Activated CD4-positive, alpha-beta T cell treated with anti-CD3 and anti-CD28 coated beads, Interleukin-10, Interleukin-2, amounts not matched to agents 100 ng/mL and 50 ng/mL, durations not matched to agents 16 hours and 8 hours (primary cell): Measurements from ENCODE around the gene C10orf67.
"Not testable (repeated sequence)": the region's sequence is repeated elsewhere in the genome, so short reads cannot be mapped to it uniquely, and the experiment has no call there.

Source experiments
- DNase-seq: peaks from one replicate; pipeline ENCODE4 v3.0.0-alpha.2; 2020

The C10orf67 gene

GRCh38 chr10:23262928-23263327 lies 81.7 kb downstream of the C10orf67 start:
- no peak for DNase-seq

DNA sequence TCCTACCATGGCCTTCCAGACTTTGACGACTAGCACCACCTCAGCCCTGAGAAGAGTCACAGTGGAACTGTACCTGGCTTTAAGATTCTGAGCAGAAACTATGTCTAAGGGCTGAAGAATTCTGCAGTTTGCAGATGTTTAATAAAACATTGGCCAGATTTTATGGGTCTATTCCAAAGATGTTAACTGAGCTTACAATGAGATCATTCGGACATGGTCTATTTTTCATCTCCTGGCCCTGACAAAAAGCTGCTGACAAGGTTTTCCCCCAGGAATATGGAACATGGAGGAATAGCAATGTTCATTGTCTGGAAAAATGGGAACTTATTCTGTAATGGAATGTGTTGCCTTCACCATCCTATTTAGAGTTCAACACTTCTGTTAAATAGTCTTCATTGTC lies 86.1 kb downstream of the C10orf67 start:
- no peak for DNase-seq

DNA sequence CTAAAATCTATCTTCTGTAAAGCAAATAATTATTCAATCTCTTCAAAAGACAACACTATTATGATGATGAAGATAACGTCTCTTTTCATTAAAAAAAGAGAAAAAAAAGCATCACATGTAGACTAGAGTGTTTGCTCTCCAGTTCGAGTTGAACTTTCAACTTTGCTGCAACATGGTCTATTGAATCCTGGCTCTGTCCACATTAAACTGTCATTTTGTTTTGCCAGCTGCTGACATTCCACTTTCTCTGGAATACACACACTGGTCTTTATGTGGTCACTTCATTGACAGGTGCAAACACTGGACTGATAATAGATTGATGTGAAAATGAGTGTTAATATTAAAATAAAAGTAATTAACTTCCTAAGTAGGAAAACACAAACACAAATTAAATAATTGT lies 90.8 kb downstream of the C10orf67 start:
- DNase-seq = no peak

DNA sequence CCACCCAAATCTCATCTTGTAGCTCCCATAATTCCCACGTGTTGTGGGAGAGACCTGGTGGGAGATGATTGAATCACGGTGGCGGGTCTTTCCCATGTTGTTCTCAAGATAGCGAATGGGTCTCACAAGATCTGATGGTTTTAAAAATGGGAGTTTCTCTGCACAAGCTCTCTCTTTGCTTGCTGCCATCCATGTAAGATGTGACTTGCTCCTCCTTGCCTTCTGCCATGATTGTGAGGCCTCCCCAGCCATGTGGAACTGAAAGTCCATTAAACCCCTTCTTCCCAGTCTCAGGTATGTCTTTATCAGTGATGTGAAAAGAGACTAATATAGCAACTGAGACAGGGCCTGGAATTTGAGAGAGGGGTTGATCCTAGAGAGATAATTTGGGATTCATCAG lies 91.7 kb downstream of the C10orf67 start:
- not testable (repeated sequence) for DNase-seq

- DNase-seq = not testable (repeated sequence)
Observed at GRCh38 chr10:23241779-23242178, 102.8 kb downstream of the C10orf67 start.

GRCh38 chr10:23238015-23238414 lies 106.6 kb downstream of the C10orf67 start:
- DNase-seq = no peak

GRCh38 chr10:23230582-23230981 lies 114.0 kb downstream of the C10orf67 start:
- DNase-seq = no peak

DNA sequence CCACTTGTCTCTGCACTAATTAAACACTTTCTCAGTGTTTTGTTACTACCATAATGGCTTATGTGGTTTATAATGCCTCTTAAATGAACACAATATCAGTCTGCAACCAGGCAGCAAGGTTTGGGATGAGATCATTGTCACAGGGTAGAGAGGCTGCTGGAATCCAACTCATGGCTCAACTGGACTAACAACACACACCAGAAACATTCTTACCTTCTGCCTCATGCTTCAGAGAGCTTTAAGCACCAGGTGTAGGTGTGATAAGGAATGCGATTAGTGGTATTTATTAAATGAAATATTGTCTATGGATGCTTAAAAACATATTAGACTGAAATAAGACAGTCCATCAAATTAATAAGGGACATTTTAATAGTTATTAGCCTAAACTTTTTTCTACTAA lies 127.1 kb downstream of the C10orf67 start:
- DNase-seq = no peak

- no peak for DNase-seq
Observed at GRCh38 chr10:23205972-23206642, 138.5 kb downstream of the C10orf67 start.

DNA sequence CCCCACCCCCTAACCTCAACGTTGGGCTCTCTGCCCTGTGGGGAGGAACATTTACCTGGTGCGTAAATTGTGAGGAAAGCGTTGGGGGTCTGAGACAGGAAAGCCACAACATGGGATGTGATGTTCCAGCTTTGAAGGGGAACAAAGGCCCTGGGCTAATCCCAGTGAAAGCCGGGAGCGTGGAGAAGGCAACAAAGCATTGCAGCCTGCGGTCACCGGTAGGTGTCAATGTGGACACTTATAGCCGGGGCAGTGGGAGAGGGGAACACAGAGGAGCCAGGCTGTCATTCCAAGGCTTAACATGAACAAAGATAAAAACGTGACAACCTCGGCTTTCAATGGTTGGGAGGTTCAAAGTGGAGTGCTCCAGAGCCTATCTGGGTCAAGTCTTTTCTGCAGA lies 139.8 kb downstream of the C10orf67 start:
- no peak for DNase-seq

- no peak for DNase-seq
Observed at GRCh38 chr10:23203369-23204325, 140.9 kb downstream of the C10orf67 start.

DNA sequence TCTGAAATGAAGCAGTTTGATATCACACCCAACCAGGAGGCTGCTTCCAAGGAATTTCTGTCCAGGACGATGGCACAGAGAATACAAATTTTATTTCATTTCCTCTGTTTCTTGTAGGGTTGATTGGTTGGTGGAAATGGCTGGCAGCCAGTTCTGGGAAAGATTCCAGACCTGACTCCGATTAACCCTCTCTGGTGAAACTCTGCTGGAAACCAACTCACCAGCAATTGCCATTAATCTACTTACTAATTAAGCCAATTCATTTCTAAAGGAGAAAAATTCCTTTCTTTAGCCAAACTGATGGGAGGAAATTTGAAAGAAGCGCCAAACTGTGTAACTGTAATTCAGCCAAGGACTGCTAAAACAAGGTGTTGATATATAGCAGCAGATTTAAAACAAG lies 141.8 kb downstream of the C10orf67 start:
- no peak for DNase-seq

GRCh38 chr10:23201837-23202236 lies 142.8 kb downstream of the C10orf67 start:
- DNase-seq = no peak

- no peak for DNase-seq
Observed at GRCh38 chr10:23200997-23201652, 143.5 kb downstream of the C10orf67 start.

- no peak for DNase-seq
Observed at GRCh38 chr10:23200586-23200985, 144.0 kb downstream of the C10orf67 start.

- DNase-seq = peak; percentile 12
Observed at GRCh38 chr10:23199768-23200511, 144.7 kb downstream of the C10orf67 start.

DNA sequence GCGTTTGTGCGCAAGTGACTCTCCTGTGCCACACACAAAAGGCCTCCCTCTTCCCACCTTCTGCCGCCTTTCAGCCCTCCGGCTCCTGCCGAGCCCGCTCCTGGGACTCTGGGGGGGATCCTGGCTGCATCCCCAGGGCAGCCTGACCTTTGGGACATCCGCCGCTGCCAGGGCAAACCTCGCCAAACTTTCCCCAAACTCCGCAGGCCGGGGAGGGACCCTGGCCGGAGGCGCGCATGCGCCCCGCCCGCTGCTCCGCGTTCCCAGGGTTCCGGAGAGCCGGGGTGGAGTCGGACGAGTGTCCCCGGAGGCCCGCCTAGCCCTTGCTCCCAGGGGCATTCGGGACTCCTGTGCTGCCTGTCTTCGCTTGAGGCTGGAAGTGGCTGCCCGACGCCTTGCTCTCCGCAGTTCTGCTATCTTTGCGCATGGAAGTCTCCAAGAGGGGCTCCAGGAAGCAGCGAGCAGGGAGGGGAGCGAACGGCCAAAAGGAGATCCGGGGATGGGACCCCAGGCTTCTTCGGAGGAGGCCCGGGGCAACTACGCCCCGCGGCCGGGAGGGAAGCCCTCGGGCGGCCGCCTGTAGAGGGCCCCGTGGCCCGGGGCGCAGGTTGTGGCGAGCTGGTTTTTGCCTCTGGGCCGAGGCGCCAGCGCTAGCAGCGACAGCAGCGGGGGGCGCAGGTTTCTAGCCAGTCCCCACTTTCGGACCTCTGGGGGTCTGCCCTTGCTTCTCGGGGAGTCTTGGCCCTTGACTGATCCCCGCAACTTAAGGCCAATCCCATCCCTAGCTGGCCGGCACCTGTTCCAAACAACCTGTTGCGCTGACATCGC lies 145.4 kb downstream of the C10orf67 start:
- no peak for DNase-seq

DNA sequence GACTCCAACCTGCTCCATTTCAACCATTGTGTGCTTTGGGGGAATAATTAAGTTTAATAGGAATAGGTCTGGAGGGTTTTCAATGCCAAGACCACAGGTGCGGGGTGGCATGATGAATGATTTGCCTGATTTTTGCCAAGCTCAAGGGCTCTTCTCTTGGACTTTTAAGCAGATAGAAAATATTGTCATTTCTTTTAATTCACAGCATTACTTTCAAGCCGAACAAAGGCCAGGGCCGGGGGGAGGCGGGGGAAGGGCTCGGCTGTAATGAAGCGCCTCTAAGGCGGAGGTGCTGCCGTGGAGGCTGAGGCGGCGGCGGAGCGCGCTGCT lies 146.0 kb downstream of the C10orf67 start:
- DNase-seq = no peak

DNA sequence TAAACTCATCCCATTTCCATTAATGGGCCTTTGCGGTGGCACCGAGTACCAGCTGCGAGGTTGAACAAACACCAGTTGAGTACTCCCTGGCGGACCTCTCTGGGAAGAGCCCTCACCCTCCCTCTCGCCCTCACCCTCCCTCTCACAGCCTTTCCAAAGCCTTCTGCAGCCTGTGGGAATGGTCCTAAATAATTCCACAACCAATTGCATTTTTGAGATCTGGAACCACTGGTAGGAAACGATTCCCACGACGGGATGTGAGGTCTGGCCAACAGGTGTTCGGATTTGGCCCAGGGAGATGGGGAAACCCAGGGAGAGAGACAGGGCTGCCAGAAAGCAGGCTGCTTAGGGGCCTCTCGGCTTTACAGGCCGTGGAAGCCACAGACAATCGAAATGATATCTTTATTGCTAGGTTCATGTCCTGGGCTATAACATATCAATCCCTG lies 147.2 kb downstream of the C10orf67 start:
- DNase-seq = no peak

- no peak for DNase-seq
Observed at GRCh38 chr10:23196915-23197314, 147.7 kb downstream of the C10orf67 start.

DNA sequence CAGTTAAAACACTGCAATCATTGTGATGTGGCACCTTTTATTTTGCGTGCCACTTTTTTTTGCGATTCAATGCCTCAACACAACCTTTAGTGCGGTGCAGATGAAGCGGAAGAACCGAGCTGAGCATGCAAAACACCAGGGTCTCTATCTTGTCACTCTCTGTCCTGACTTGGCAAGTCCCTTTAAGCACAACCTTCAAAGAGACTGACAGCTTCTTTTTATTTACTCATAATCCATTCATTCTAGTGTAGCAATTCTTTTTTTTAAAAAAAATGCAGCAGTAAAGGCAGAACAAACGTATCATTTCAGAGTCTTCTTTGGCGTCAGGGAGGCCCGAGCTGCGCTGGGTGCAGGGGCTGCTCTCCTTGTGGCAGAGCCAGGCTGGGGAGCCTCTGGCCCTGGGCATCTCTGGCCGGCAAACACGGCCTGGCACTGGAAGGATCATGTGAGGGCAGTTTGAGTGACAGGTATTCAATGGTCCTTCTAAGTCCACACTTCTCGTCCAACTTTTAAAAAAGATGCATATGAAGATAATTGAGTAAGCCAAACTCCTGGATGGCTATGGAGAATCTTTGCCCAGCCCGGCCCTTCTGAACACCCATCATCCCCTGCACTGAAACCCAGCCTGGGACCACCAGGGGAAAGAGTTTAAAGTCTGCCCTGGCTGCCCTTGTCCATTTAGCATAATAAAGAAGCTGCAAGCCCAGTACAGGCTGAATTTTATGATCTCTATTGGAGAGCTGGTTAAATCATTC lies 148.6 kb downstream of the C10orf67 start:
- DNase-seq = no peak
